ENCODE results near the gene GRK6. TPM values are rescaled to one million over a fixed set of nuclear protein-coding genes. Genes with fewer than 3 reads are reported as not detected.

Gene GRK6
- total and polyA plus RNA-seq, 11 donors: 6.8 to 33.2 (median 17.3) TPM

GRCh38 chr5:177443144-177443983, 16.9 kb downstream of the GRK6 start:
- no peak for TF ChIP-seq POLR2A (IDR thresholded peaks at IDR 0.05)
- intact Hi-C loops (cut with DNase I): no loop called here
- Histone ChIP-seq H3K36me3 (peaks cover 0 to 46% (median 10%) of the 10 kb centered on the region in 9 donors), H3K27me3 (peaks cover 0 to 7% (median 0%) of the 10 kb centered on the region in 9 donors), H3K27ac (no peak overlapping the region), H3K9me3 (no peaks in the 10 kb centered on the region), H3K4me1 (peaks cover 2 to 27% (median 20%) of the 10 kb centered on the region in 12 donors), H3K4me3 (no peak overlapping the region)
- WGBS, 4 donors: 80 to 84% (median 81%) methylated on average over 12 to 15 of the region's 15 CpGs
- ATAC-seq: no peak
- no peak for DNase-seq

DNA sequence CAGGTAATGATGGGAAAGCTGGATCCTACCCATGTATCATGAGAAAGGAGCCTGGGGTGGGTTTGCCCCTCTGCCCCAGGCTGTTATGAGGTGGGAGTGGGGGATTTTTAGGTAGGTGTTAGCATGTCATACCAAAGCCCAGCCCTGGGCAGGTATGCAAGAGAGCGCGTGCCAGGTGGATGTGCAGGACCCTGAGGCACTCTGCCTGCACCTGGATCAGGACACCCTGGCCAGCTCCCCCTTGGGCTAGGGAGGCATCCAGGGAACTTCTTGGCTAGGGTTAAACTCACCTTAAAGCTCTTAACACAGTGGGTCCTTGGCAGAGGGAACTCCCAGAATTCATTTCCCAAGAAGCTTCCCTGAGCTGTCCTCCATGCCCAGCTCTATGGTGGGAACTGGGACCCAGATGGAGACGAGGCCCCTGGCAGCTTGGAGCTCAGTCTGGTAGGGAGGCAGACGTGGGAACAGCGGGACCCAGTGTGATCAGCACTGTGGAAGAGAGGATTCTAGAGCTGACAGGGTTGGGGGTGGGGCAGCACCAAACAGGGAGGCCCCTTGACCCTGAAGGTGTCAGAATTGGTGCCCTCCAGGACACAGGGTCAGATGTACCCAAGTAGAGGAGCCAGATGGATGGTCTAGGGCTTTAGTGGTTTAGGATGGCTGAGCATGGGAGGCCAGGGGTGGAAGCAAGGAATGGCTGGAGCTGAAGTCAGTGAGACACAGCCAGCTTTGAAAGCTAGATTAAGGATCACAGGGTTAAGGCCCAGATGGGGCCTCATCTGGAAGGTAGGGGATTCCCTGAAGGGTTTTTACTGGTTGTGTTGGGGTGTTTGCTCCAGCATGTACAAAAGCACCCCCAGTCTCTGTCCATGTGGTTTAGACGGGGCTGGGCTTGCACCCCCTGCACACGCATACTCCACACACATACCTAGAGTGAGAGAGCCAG, 17.9 kb downstream of the GRK6 start:
- Histone ChIP-seq H3K36me3 (peaks cover 0 to 36% (median 5%) of the 10 kb centered on the region in 9 donors), H3K4me3 (no peak overlapping the region), H3K4me1 (peaks cover 2 to 32% (median 20%) of the 10 kb centered on the region in 12 donors), H3K9me3 (no peaks in the 10 kb centered on the region), H3K27ac (no peak overlapping the region), H3K27me3 (peaks cover 0 to 11% (median 0%) of the 10 kb centered on the region in 9 donors)
- no peak for TF ChIP-seq CTCF (IDR thresholded peaks at IDR 0.05)
- TF ChIP-seq POLR2A (IDR thresholded peaks at IDR 0.05): no peak
- DNase-seq (no peak), ATAC-seq (no peak)
- 67 to 80% (median 77%) methylated on average over 6 to 7 of the region's 7 CpGs for WGBS, 4 donors
- intact Hi-C loops (cut with DNase I): no loop called here

DNA sequence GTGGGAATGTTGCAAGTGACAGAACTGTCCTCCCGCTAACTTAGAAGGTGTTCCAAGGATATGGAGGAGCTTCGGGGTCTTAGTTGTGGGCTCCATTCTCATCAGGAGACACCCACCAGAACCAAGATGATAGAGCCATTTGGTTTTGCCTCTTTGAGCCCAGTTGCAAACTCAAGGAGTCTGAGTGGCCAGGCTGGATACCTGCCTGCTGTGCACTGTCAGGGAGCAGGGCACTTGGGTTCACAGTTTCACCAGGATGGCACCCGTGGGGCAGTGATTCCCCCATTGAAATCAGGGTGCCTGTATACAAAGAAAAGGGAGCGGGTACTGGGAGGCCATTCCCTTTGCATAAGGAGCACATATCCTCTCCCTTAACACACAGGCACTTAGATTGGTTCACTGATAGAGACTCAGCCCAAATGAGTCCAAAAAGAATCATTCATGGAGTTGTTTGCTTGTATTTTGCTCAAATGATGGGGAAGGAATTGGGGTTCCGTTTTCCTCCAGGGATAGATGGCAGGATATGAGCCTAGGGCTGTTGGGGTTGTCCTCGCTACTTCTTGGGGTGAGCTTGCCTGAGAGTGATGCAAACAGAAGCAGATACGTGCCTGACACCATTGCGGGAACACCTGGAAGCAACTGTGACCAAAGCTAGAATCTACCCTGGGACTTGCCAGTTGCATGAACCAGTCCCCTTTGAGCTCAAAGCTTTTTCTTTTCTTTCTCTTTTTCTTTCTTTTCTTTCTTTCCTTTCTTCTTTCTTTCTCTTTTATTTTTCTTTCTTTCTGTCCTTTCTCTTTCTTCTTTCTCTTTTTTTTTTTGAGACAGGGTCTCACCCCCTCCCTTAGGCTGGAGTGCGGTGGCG, 18.8 kb downstream of the GRK6 start:
- 59 to 63% (median 62%) methylated on average over 7 to 10 of the region's 10 CpGs for WGBS, 4 donors
- peaks cover 0 to 27% (median 5%) of the 10 kb centered on the region in 9 donors for H3K36me3 ChIP-seq
- peaks cover 0 to 13% (median 3%) of the 10 kb centered on the region in 9 donors for H3K27me3 ChIP-seq
- H3K4me3 ChIP-seq: peak overlapping the region in 1 of 12 donors; percentile 69
- H3K4me1 ChIP-seq: peaks cover 2 to 32% (median 20%) of the 10 kb centered on the region in 12 donors
- peak overlapping the region in 1 of 12 donors; percentile 60 for H3K27ac ChIP-seq
- TF ChIP-seq POLR2A (IDR thresholded peaks at IDR 0.05): no peak
- TF ChIP-seq CTCF (IDR thresholded peaks at IDR 0.05): no peak
- intact Hi-C loops (cut with DNase I): no loop called here
- no peaks in the 10 kb centered on the region for H3K9me3 ChIP-seq
- ATAC-seq: no peak
- no peak for DNase-seq

DNA sequence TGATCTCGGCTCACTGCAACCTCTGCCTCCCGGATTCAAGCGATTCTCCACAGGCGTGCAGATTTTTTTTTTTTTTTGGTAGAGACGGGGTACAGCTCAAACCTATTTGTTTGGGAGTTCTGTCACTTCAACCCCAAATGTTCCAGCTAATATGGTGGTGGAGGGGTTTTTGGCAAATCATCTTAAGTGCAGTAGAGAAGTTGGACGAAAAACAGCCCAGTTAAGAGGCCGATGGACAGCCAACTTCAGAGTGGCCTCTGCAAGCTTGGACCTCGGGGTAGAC, 19.4 kb downstream of the GRK6 start:
- Histone ChIP-seq H3K4me3 (peak overlapping the region in 9 of 12 donors; percentile 55 to 78 (median 69)), H3K9me3 (no peaks in the 10 kb centered on the region), H3K27me3 (peaks cover 0 to 19% (median 3%) of the 10 kb centered on the region in 9 donors), H3K4me1 (peaks cover 2 to 35% (median 21%) of the 10 kb centered on the region in 12 donors), H3K27ac (peak overlapping the region in 1 of 12 donors; percentile 60), H3K36me3 (peaks cover 0 to 22% (median 5%) of the 10 kb centered on the region in 9 donors)
- intact Hi-C loops (cut with DNase I): loop anchor here in 1 of 10 donors (2.0 kb wide), 1 partner anchor 41 kb away; no protein-coding TSS in a partner anchor
- DNase-seq: no peak
- no peak for TF ChIP-seq POLR2A (IDR thresholded peaks at IDR 0.05)
- TF ChIP-seq CTCF (IDR thresholded peaks at IDR 0.05): no peak
- WGBS, 4 donors: 8 to 15% (median 12%) methylated on average over 8 of the region's 8 CpGs
- ATAC-seq: no peak

Data from heart left ventricle (tissue), 16 donors.